D341Med (cell line): ENCODE data around the gene PEX7.
A peak's percentile ranks its signal among the peaks of the same experiment; 100 is the strongest.
"Not testable (repeated sequence)": the region's sequence is repeated elsewhere in the genome, so short reads cannot be mapped to it uniquely, and the experiment has no call there.

Experiments
- DNase-seq: peaks from one replicate; pipeline ENCODE4 v3.0.0; 2012; ENCODE audit warnings: low spot score

Gene PEX7

DNA sequence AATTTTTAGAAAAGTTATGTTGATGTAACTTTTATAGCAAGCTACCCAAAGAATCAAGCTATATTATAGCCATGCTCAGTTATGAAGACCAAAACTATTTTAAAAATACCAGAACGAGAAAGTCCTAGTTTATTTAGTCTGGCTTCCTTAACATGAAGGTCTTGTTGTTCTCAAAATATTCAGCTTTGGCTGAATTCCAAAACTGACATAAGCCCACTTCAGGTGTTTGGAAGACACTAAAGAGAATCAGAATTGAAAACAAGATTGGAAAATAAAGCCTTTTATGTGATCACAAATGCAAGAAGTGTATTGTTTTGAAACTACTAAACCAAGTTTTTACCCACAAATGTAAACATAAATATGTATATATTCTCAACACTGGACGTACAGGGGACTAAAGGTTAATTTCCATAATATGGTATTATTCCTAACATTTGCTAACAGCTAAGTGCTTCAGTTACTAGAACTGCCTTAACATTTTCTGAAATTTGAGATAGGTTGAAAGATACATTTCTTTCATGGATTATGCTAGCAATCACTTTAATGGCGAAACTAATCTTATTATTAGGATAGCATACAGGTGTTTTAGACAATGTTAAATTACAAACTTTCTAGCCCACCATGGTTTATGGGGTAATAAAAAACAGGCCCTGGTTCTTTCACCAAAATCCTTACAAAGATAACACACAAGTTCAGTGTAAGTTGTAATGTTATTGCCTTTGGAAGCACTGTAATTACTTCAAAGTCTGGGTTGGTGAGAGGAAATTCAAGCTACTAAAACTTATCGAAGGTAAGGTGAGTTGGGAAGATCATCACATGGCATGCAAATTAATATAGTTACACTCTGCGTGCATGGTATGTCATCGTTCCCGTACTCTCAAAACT, 31.7 kb upstream of the PEX7 start:
- no peak for DNase-seq

DNA sequence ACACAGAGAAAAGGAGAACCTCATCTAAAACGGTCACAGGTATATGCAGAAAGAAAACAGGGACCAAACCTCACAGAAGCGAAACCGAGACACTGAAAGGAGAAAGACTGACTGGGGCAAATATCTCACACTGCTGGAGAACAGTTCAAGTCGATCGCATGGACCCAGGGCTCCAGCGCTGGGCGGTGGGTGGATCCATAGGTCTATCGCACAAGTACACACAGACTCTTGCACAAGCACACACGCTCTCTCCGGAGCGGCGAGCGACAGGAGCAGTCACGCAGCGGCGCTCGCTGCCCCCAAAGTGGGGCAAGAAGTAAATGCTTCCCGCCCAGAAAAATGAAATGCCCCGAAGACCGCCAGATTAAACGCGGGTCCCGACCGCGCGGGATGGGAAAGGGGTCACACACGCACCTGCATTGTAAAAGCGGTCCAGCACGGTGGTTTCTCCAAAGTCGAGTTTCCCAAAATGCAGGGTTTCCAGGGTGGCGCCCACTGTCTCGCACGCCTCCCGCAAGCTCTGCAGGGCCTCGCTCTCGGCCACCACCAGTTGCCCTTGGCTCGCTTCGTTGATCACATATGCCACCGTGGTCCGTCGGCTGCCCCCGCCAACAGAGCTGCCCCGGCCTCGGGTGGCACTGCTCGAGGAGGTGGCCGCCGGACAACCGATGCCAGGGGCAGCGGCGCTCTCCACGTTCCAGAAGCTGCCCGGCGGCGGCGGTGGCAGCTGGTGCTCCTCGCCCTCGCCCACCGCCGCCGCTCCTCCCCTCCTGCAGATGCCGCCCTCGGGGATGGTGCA, 30.9 kb upstream of the PEX7 start:
- DNase-seq: peak; percentile 28

DNA sequence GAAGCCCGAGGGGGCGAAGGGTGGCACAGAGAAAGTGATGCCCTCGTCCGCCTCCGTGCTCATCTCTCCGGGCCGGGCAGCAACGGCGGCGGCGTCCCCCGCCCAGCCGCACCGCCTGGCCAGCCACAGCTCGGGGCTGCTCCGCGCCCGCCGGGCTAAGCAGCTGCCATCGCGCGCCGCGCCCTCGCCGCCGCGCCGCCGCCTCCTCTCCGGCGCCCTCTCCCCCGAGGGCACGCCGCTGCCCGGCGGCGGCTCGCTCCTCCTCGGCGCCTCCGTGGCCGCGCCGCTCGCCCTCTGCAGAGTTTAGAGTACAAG, 30.3 kb upstream of the PEX7 start:
- DNase-seq: peak; percentile 86

DNA sequence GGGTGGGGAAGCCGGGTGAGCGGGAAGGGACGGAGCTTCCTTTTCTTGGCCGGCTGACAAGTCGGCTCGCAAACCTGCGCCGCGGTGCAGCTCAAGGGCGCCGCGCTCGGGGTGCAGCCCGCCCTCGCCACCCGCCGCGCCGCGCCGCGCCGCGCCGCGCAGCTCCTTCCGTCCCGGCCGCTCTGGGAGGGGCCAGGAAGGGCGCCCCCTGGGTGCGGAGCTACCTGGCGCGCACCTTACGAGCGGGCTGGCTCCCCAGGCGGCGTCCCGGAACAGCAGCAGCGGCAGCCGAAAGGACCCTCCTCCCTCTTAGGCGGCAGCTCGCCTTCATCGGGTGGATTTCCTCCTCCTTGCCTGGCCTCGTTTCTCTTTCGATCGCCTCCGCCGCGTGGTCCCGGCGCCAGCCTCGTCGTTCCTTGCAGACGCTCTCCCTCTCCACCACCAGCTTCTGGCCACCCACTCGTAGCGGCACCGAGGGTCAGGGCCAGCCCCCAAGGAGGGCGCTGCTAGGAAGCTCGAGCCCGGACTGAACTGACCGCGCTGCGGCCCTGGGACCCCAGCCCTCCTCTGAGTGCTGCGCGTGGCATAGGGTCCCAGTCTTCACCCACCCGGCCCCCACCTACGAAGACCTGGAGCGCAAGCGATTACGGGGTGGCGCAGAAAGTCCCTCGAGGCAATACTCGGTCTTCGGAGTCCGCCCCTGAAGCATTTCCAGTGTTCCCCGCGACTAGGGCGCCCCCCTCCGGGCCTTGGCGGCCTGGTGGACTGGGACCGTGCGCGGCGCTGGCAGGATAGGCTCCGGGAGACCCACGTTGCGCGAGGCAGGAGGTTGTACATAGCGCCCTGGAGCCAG, 29.8 kb upstream of the PEX7 start, which contains the start of gene MAP3K5:
TSS of gene MAP3K5 (minus strand) at position 68 of the 853 bp plus-strand sequence. CDS start 320 bp downstream, outside the sequence.
- peak; percentile 90 for DNase-seq

DNA sequence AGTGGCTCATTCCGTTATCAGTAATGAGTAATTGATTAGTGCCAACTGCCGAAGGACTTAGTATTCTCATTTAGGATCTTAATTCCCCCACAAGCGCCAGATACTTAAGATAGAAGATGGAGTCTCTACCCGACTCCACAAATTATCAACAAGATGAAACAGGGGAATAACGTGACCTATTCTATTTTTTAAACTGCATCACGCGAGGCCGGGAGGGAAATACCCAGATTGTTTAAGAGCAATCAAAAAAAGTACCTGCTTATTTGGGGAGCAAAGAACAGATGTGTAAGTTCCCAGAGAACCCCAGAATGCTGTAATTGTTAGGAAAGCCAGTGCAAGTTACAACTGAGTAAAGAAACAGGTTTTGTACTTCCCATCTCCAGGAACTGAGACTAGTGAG, 29.0 kb upstream of the PEX7 start:
- DNase-seq: no peak

DNA sequence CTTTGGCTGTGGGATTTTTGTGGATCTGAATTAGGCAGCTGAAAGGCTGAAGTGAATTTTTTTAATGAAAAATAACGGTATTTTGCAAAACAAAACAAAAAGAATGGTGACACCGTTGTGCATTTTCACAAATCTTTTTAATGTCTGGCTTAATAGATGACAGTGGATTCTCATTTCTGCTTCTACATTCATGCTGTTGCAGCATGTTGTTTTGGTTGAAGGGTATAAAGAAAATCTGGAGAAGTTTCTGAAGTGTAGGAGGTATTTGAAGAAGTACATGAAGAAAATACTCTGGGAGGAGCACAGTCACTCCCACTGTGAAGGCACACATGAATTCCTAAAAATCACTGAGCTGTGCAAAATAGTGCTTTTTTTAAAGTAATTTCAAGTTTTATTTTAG, 27.0 kb upstream of the PEX7 start:
- no peak for DNase-seq

DNA sequence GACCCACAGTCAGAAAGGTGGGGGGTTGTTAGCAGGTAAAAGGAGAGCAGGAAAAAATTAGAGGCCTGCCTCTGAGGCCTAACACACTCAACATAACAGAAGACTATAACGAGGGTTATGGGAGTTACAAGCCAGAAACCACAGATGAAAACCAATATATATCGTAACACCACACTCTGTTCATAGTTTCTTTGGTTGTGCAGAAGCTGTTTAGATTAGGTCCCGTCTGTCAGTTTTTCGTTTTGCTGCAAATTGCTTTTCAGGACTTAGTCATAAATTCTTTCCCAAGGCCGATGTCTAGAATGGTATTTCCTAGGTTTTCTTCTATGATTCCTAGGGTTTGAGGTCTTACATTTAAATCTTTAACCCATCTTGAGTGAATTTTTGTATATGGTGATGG, 26.4 kb upstream of the PEX7 start:
- no peak for DNase-seq

DNA sequence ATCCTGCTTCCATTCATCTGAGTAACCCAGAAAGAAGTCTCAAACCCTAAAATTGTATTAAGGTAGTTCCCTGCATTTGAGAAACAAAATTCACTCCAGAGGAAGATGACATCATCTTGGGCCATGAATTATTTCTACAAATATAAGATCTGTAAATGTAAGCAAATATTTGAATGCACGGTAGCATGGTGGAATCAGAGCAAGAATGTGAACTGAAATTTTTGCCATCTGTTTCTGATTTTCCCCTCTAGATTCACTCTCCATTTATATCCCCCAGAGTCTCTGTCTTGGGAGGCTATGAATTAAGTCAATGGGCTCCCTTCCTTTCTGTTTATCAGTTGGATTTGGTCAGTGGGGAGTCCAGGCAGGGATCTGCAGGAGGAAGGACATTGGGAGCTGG, 24.3 kb upstream of the PEX7 start:
- DNase-seq: no peak

DNA sequence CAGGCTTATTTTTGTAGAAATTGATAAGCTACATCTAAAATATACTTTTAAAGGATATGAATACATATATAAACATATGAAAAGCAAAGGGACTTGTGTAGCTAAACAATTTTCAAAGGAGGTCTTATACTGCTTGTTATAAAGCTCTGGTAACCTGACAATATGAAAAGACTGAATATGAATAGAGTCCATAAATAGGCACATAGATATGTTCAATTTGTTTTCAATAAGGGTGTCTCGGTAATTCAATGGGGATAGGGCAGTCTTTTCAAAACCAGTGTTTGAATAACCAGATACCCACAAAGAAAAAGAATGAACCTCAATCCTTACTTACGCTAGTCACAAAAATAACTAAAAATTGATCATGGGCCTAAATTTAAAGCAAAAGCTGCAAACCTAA, 20.8 kb upstream of the PEX7 start:
- DNase-seq: no peak

DNA sequence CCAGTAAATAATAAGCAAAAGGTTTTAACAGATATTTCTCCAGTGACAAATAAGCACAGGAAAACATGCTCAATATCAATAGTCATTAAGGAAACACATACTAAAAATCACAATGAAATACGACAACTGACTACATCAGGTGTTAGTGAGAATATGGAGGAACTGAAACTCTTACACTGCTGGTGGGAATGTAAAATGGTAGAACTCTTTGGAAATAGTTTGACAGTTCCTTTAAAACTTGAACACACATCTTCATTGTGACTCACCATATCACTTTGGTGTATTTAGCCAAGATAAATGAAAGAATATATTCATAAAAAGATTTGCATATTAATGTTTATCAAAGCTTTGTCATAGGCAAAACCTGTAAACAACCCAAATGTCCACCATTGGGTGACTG, 18.8 kb upstream of the PEX7 start:
- no peak for DNase-seq

DNA sequence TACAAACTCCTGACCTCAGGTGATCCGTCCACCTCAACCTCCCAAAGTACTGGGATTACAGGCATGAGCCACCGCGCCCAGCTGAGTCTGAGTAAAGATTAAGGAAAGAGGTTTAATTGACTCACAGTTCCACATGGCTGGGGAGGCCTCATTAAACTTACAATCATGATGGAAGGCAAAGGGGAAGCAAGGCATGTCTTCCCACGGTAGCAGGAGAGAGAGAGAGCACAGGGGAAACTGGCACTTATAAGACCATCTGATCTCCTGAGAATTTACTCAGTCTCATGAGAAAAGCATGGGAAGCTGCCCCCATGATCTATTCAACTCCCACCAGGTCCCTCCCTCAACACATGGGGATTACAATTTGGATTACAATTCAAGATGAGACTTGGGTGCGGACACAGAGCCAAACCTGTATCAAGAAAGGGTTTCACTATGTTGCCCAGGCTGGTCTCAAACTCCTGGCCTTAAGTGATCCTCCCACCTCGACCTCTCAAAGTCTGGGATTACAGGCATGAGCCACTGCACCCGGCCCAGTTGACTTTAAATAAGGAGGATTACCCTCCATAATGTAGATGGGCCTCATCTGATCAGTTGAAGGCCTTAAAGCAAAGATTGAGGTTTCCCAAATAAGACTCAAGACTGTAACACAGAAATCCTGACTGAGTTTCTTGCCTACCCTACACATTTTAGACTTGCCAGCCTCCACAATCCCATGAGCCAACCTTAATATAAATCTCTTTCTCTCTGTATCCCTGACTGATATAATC, 13.1 kb upstream of the PEX7 start:
- no peak for DNase-seq

DNA sequence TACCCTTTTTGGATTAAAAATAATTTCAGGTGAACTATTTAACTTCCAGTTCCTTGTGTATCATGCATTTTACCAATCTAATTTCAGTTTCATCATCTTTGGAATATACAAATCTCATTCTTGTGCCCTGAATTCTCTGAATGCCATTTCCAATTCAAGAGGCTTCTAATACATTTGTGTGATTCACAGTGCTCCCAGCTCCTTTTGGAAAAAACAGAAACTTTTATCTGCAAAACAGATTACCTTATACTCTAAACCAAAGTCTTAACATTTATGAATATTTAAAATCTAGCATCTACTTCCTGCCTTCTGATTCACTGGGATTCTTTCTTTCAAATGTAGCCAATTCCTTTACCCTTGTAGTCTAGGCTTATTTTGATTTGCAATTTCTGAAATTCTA, 11.1 kb upstream of the PEX7 start:
- DNase-seq: no peak

DNA sequence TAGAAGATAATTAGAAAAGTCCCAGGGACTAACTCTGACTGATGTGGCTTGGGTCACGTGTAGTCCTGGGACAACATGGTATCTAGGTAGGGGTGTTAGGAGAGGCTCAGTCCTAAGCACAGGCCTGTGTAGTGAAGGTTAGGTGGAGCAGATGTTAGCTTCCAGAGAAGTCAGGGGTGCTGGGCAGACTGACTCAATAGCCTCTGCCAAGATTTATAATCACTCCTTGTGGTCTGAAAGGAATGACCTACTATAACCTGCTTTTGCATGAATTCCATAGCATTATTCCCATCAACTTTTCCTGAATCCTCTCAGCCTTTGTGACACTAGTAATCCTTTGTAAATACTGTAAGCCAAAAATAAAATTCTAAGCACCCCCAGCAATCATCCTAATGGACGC, 10.2 kb upstream of the PEX7 start:
- no peak for DNase-seq

DNA sequence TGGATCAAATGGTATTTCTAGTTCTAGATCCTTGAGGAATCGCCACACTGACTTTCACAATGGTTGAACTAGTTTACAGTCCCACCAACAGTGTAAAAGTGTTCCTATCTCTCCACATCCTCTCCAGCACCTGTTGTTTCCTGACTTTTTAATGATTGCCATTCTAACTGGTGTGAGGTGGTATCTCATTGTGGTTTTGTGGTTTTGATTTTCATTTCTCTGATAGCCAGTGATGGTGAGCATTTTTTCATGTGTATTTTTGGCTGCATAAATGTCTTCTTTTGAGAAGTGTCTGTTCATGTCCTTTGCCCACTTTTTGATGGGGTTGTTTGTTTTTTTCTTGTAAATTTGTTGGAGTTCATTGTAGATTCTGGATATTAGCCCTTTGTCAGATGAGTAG, 6.8 kb upstream of the PEX7 start:
- not testable (repeated sequence) for DNase-seq

DNA sequence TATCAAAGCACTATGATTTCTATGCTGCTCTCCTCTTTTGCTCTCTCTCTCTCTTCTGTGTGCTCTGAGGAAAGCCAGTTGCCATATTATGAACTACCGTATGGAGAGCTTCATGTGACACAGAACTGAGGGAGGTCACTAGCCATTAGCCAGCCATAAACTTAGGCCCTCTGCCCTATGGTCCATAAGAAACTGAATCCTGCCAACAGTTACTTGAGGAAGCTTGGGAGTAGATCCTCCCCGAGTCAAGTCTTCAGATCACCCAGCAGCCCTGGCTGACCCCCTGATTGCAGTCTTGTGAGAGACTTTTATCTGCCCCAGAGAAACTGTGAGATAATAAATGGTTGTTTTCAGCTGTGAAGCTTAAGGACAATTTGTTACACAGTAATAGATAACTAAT, 5.7 kb upstream of the PEX7 start:
- no peak for DNase-seq

DNA sequence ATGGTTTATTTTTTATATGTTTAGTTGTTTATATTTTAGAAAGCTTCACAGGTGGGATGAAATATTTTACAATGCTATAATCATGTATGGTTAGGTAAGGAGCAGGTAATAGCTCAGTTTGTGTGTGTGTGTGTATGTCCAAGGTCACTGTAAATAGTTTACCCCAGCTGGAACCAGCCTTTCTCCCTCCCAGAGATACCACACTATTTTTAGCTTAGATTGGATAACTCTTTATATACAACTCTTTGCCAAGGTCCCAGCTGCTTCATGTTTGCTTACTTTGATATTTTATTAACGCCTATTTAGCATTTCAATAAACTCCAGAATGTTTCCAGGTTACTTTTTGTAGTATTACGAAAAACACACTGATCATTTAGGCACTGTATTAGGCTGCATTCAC, 1.8 kb upstream of the PEX7 start:
- DNase-seq: no peak

DNA sequence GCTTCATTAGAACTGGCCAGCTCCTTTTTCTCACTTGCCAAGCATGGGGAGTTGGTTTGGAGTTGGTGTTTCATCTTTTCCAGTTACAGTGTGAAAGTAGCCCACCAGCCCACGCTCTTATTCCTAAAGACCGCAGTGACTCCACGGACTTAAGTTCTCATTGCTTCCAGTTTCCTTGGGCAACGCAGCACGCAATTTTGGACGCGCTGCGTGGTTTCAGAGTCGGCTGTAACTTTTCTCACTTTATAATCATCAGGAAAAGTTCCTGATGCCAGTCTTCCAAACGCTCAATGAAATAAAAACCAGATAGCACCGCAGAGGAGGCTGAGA, 381 bp upstream of the PEX7 start:
- DNase-seq: no peak

DNA sequence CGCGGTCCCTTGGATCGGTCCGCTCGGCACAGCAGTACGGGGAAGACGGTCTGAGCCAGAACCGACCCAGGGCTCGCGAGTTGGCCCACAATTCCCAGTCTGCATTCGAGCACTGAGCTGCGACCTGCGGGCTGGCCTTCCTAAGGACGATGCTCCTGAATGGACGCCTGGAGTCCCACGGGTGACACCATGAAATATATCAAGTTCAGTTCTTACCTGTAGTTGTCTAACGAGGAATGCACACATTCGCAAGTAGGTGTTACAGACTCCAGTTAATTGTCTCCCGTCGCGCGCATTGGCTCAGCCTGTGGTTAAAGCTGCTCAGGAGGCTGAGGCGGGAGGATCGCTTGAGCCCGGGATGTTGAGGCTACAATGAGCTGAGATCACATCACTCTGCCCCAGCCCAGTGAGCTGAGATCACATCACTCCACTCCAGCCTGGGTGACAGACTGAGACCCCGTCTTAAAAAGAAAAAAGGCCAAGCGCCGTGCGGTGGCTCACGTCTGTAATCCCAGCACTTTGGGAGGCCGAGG, 802 bp downstream of the PEX7 start:
- no peak for DNase-seq

DNA sequence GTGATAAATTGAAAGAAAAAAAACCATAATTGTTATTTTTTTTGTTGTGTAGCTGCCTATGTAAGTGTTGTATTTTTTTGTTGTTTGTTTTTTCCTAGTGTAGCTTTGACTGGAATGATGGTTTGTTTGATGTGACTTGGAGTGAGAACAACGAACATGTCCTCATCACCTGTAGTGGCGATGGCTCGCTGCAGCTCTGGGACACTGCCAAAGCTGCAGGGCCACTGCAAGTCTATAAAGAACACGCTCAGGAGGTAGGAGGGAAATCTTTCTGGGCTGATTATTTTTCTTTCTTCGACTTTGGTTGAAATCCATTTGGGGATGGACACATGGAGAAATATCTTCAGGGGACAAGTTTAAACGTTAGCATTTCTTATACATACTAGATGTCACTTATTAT, 3.8 kb downstream of the PEX7 start:
- DNase-seq: no peak

DNA sequence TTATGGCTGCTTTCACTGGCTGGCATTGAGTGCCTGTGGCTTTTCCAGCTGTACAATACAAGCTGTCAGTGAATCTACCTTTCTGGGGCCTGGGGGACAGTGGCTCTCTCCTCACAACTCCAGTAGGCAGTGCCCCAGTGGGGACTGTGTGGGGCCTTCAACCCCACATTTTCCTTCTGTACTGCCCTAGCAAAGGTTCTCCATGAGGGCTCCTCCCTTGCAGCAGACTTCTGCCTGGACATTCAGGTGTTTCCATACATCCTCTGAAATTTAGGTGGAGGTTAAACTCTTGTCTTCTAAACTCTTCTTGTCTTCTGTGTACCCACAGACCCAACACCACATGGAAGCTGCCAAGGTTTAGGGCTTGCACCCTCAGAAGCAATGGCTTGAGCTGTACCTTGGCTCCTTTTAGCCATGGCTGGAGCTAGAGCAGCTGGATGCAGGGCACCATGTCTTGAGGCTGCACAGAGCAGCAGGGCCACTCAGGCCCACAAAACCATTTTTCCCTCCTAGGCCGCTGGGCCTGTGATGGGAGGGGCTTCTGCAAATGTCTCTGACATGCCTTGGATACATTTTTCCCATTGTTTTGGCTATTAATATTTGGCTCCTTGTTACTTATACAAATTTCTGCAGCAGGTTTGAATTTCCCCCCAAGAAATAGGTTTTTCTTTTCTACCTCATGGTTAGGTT, 9.6 kb downstream of the PEX7 start:
- DNase-seq: no peak
